Stimulated activated CD4-positive, alpha-beta T cell treated with anti-CD3 and anti-CD28 coated beads, Interleukin-4, amount 100 ng/mL, for 48 hours (primary cell): ENCODE results near the gene ITPKA.

Experiments
- DNase-seq, 2 donors: peaks; one replicate each; pipeline ENCODE4 v3.0.0-alpha.2; 2020; ENCODE audit warnings: low read depth in 2 of 2

Gene ITPKA

GRCh38 chr15:41490355-41490754, 3.3 kb upstream of the ITPKA start:
- no peak for DNase-seq

- DNase-seq: no peak
These were observed 1.8 kb upstream of the ITPKA start for GRCh38 chr15:41491889-41492288.

- no peak for DNase-seq
These were observed 973 bp upstream of the ITPKA start for GRCh38 chr15:41492597-41493204.

- no peak for DNase-seq
These were observed 172 bp downstream of the ITPKA start for GRCh38 chr15:41493902-41494189.

- no peak for DNase-seq
These were observed 682 bp downstream of the ITPKA start for GRCh38 chr15:41494190-41494921.

GRCh38 chr15:41494922-41495735, 1.5 kb downstream of the ITPKA start:
- DNase-seq: no peak

- no peak for DNase-seq
These were observed 2.3 kb downstream of the ITPKA start for GRCh38 chr15:41495736-41496599.

- no peak for DNase-seq
These were observed 5.0 kb downstream of the ITPKA start for GRCh38 chr15:41498657-41499056.

- DNase-seq: no peak
These were observed 5.6 kb downstream of the ITPKA start for GRCh38 chr15:41499109-41499851.

- DNase-seq: no peak
These were observed 7.7 kb downstream of the ITPKA start for GRCh38 chr15:41501191-41501917.

- DNase-seq: no peak
These were observed 8.5 kb downstream of the ITPKA start for GRCh38 chr15:41501931-41502794.

GRCh38 chr15:41502795-41503668, 9.4 kb downstream of the ITPKA start:
- DNase-seq: no peak

GRCh38 chr15:41503669-41504010, 10.0 kb downstream of the ITPKA start:
- no peak for DNase-seq

- DNase-seq: no peak
These were observed 11.2 kb downstream of the ITPKA start for GRCh38 chr15:41504751-41505492.

GRCh38 chr15:41505776-41506175, 12.1 kb downstream of the ITPKA start:
- no peak for DNase-seq

- DNase-seq: no peak
These were observed 13.2 kb downstream of the ITPKA start for GRCh38 chr15:41506796-41507341.

GRCh38 chr15:41507820-41508290, 14.2 kb downstream of the ITPKA start:
- DNase-seq: no peak

GRCh38 chr15:41510728-41511127, 17.1 kb downstream of the ITPKA start:
- no peak for DNase-seq
